GM13977 (cell line): ENCODE measurements around the gene MT2A.
"Not testable (repeated sequence)": the region's sequence is repeated elsewhere in the genome, so short reads cannot be mapped to it uniquely, and the experiment has no call there.

Experiments
- DNase-seq: peaks from one replicate; pipeline ENCODE4 v3.0.0; 2012; ENCODE audit warnings: low spot score
- in situ Hi-C: fragments of 300-500 bp; cut with MboI; formaldehyde crosslinking; loops from one replicate; pipeline ENCODE4 v1.12.0; 2022; ENCODE audit warnings: low sequenced_read_pairs, low pct_unique_long_range_greater_than_20kb, mixed read lengths, inconsistent platforms; ENCODE audit not compliant: unreplicated experiment
- TF ChIP-seq, protein P1 (sequence below): IDR thresholded peaks from 2 replicates; pipeline ENCODE4 v1.5.1; 2012; ENCODE audit warnings: mild to moderate bottlenecking, control low read depth; ENCODE audit not compliant: insufficient read depth; ENCODE audit errors: extremely low read depth, missing control alignments

MT2A gene

GRCh38 chr16:56617212-56618085 is 9.1 kb downstream of the MT2A start:
- in situ Hi-C loops: no loop called here
- DNase-seq: no peak
- TF ChIP-seq, protein P1, sequence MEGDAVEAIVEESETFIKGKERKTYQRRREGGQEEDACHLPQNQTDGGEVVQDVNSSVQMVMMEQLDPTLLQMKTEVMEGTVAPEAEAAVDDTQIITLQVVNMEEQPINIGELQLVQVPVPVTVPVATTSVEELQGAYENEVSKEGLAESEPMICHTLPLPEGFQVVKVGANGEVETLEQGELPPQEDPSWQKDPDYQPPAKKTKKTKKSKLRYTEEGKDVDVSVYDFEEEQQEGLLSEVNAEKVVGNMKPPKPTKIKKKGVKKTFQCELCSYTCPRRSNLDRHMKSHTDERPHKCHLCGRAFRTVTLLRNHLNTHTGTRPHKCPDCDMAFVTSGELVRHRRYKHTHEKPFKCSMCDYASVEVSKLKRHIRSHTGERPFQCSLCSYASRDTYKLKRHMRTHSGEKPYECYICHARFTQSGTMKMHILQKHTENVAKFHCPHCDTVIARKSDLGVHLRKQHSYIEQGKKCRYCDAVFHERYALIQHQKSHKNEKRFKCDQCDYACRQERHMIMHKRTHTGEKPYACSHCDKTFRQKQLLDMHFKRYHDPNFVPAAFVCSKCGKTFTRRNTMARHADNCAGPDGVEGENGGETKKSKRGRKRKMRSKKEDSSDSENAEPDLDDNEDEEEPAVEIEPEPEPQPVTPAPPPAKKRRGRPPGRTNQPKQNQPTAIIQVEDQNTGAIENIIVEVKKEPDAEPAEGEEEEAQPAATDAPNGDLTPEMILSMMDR: no peak

- TF ChIP-seq, protein P1: no peak
- no peak for DNase-seq
- in situ Hi-C loops: no loop called here
Measured at GRCh38 chr16:56618138-56618537, 9.8 kb downstream of the MT2A start.

GRCh38 chr16:56620339-56620897 is 12.0 kb downstream of the MT2A start:
- DNase-seq: no peak
- in situ Hi-C loops: no loop called here
- TF ChIP-seq, protein P1: no peak

GRCh38 chr16:56621665-56622445 is 13.5 kb downstream of the MT2A start:
- in situ Hi-C loops, DNase-seq: not testable (repeated sequence)

DNA sequence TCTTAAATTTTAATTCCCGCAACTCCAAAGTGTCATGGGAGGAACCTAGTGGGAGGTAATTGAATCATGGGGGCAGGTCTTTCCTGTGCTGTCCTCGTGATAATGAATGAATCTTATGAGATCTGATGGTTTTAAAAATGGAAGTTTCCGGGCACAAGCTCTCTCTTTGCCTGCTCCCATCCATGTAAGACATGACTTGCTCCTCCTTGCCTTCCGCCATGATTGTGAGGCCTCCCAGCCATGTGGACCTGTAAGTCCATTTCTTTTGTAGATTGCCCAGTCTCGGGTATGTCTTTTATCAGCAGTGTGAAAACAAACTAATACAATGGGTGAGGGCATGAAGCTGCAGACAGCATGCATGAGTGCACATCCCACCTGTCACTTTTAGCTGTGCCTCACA is 14.8 kb downstream of the MT2A start:
- in situ Hi-C loops, DNase-seq: not testable (repeated sequence)

DNA sequence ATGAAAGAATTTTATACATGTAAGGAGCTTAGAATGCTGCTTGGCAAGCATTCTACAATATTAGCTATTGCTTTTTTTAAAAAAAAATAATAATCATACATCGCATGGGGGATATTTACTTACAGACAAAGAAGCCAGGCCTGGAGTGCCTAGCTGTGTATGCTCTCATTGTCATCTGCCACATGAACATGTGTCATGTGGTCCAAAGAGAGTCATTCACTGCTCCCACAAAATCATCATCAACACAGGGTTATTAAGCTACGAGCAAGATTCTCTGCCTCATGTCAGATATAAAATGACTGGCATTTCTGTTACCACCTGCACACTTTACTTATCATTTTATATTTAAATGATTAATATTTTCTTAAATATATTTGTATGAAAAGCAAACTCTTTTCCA is 15.3 kb downstream of the MT2A start:
- TF ChIP-seq, protein P1: no peak
- in situ Hi-C loops: no loop called here
- DNase-seq: no peak

GRCh38 chr16:56625140-56625942 is 17.0 kb downstream of the MT2A start, which contains the start of gene MT1E:
Gene MT1E, plus strand, starts transcription at chr16:56625781. Its CDS starts 71 bp downstream, at chr16:56625852.
- no peak for DNase-seq
- in situ Hi-C loops: no loop called here
- TF ChIP-seq, protein P1: no peak
